Activated CD4-positive, alpha-beta memory T cell treated with anti-CD3 and anti-CD28 coated beads for 36 hours (primary cell): ENCODE measurements around the gene BEST3. TPM values are rescaled to one million over a fixed set of nuclear protein-coding genes. Genes with fewer than 3 reads are reported as not detected.
"Not testable (repeated sequence)": the region's sequence is repeated elsewhere in the genome, so short reads cannot be mapped to it uniquely, and the experiment has no call there.

ENCODE experiments used
- CTCF ChIA-PET: fragments of 350-600 bp; sonication (Branson Sonifier 250); formaldehyde crosslinking; loops from one replicate; lab custom pipeline; 2021; ENCODE audit warnings: antibody characterized with exemption, inconsistent platforms; lab: Charles Lee
- POLR2A ChIA-PET: fragments of 350-600 bp; sonication (Branson Sonifier 250); formaldehyde crosslinking; loops from one replicate; lab custom pipeline; 2021; ENCODE audit warnings: antibody characterized with exemption; lab: Charles Lee
- DNase-seq: peaks from one replicate; pipeline ENCODE4 v3.0.0-alpha.2; 2020
- H3K27ac Mint-ChIP-seq: one replicate; pipeline ENCODE4 v1.8.0; 2021; ENCODE audit warnings: mixed read lengths
- H3K27me3 Mint-ChIP-seq: one replicate; pipeline ENCODE4 v1.8.0; 2021; ENCODE audit warnings: mixed read lengths
- H3K36me3 Mint-ChIP-seq: one replicate; pipeline ENCODE4 v1.8.0; 2021; ENCODE audit warnings: mixed read lengths
- H3K4me1 Mint-ChIP-seq: one replicate; pipeline ENCODE4 v1.8.0; 2021; ENCODE audit warnings: low read depth, mixed read lengths
- H3K4me3 Mint-ChIP-seq: one replicate; pipeline ENCODE4 v1.8.0; 2021; ENCODE audit warnings: mild to moderate bottlenecking, mixed read lengths
- H3K9me3 Mint-ChIP-seq: one replicate; pipeline ENCODE4 v1.8.0; 2021; ENCODE audit warnings: mixed read lengths
- intact Hi-C: fragments of 100-400 bp; cut with micrococcal nuclease; formaldehyde crosslinking; loops from one replicate; pipeline ENCODE4 v1.15.1; 2023
- total RNA-seq, 2 experiments: library from RNA; stranded (reverse); gene quantifications; one replicate each; pipeline ENCODE4 v1.2.3, GENCODE V29; 2021

Gene BEST3
- total RNA-seq, 2 experiments from 2014 or later: not detected

- peaks cover 2% of the 10 kb centered on the region for H3K9me3 Mint-ChIP-seq
- H3K4me3 Mint-ChIP-seq: no peak overlapping the region
- H3K27ac Mint-ChIP-seq: no peak overlapping the region
- CTCF ChIA-PET: no interaction called here
- H3K4me1 Mint-ChIP-seq: no peaks in the 10 kb centered on the region
- DNase-seq: no peak
- no peaks in the 10 kb centered on the region for H3K27me3 Mint-ChIP-seq
- intact Hi-C loops: no loop called here
- POLR2A ChIA-PET: interaction anchor here (0.7 kb wide), 1 partner anchor 803 kb away, joined by 3 read pairs; no protein-coding TSS in a partner anchor
- H3K36me3 Mint-ChIP-seq: peaks cover 5% of the 10 kb centered on the region
Measured at GRCh38 chr12:69608114-69608513, 91.0 kb downstream of the BEST3 start.

GRCh38 chr12:69604275-69604674, 94.8 kb downstream of the BEST3 start:
- CTCF ChIA-PET: interaction anchor here (1.5 kb wide), 1 partner anchor 34 kb away, joined by 4 read pairs; no protein-coding TSS in a partner anchor
- peaks cover 31% of the 10 kb centered on the region for H3K36me3 Mint-ChIP-seq
- intact Hi-C loops, POLR2A ChIA-PET, DNase-seq, H3K27ac Mint-ChIP-seq, H3K4me3 Mint-ChIP-seq, H3K27me3 Mint-ChIP-seq, H3K4me1 Mint-ChIP-seq, H3K9me3 Mint-ChIP-seq: not testable (repeated sequence)

Other genes starting within 250 kb of the BEST3 start
- 1 to 10 TPM; 8.6 to 9.5 TPM for gene FRS2, start 228.9 kb downstream of the BEST3 start, total RNA-seq
- gene CCT2, start 113.8 kb downstream of the BEST3 start, total RNA-seq: 100 to 1,000 TPM; 264 to 267 TPM
- not detected for gene LRRC10, start 88.4 kb downstream of the BEST3 start, total RNA-seq
- gene RAB3IP, start 39.6 kb upstream of the BEST3 start, total RNA-seq: 10 to 100 TPM; 30.3 to 34.0 TPM
- gene MYRFL, start 125.9 kb upstream of the BEST3 start, total RNA-seq: not detected